Measurements from ENCODE around the gene NRG3.

The NRG3 gene

DNA sequence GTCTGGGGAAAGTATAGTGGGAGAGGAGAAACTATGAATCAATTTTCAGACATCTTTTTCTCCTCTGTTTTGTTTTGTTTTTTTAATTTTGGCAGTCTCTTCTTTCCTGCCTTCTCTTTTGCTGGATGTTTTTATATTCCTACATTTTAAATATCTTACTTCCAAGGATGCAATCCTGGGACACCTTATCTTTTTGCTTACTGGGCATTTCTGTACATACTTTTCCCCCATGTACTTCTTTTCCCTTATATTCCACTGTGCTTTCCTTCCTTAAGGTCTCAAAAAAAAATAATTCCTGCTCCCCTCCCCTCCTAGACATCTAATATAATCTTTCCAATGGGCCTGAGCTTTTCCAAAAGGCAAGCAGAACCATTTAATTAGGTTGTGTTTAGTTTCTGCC is 701.1 kb downstream of the NRG3 start:
- H3K27me3 ChIP-seq (ENCODE audit: control insufficient read depth, insufficient read depth, low read length): no peaks in the 10 kb centered on the region
- H3K9ac ChIP-seq (ENCODE audit: low read length): no peak overlapping the region
- no peaks in the 10 kb centered on the region for H3K36me3 ChIP-seq (ENCODE audit: control insufficient read depth, insufficient read depth, low read length)
- H3K9me3 ChIP-seq (ENCODE audit: control insufficient read depth, low read length): no peaks in the 10 kb centered on the region
- H3K4me1 ChIP-seq (ENCODE audit: control insufficient read depth, insufficient read depth, low read length): no peaks in the 10 kb centered on the region
- no peak overlapping the region for H3K4me3 ChIP-seq (ENCODE audit: low read length)

DNA sequence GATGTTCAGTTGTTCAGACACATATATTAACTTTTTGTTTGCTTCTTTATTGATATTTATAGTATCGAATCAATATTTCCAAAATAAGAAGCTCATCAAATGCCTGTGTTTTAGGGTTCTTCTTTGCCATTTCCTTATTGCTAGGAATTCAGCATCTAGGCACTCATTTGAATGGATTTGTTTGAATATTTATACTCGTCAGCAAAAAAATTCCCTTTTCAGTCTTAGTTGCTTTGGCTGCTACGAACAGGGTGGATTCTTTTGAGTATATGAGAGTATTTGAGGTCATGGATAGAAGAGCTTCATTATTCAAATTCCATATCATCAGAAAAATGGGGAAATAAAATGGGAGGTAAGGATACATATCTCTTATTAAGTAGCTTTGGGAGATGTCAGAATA is 706.9 kb downstream of the NRG3 start:
- Histone ChIP-seq H3K9me3 (ENCODE audit: control insufficient read depth, low read length) (no peaks in the 10 kb centered on the region), H3K27me3 (ENCODE audit: control insufficient read depth, insufficient read depth, low read length) (no peaks in the 10 kb centered on the region), H3K9ac (ENCODE audit: low read length) (no peak overlapping the region), H3K4me1 (ENCODE audit: control insufficient read depth, insufficient read depth, low read length) (no peaks in the 10 kb centered on the region), H3K36me3 (ENCODE audit: control insufficient read depth, insufficient read depth, low read length) (no peaks in the 10 kb centered on the region), H3K4me3 (ENCODE audit: low read length) (no peak overlapping the region)

DNA sequence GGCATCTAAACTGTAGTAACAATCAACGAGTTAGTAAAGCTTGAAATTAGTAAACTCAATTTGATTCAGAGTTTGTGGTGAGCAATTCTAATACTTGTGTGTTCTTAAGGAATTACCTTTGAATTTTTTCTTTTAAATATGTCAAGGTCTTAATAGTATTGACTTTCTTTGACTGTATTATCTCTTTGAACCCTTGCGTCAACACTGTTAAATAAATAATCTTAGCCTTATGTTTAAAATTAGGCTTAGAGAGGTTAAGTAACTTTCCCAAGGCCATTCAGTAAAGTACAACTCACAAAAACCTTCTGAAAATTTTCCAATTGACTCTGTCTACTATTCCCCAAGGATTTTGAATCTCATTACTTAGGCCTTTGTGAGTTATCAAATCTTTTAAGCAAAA is 716.4 kb downstream of the NRG3 start:
- no peak overlapping the region for H3K4me3 ChIP-seq (ENCODE audit: low read length)
- no peaks in the 10 kb centered on the region for H3K4me1 ChIP-seq (ENCODE audit: control insufficient read depth, insufficient read depth, low read length)
- no peaks in the 10 kb centered on the region for H3K9me3 ChIP-seq (ENCODE audit: control insufficient read depth, low read length)
- H3K9ac ChIP-seq (ENCODE audit: low read length): no peak overlapping the region
- no peaks in the 10 kb centered on the region for H3K27me3 ChIP-seq (ENCODE audit: control insufficient read depth, insufficient read depth, low read length)
- no peaks in the 10 kb centered on the region for H3K36me3 ChIP-seq (ENCODE audit: control insufficient read depth, insufficient read depth, low read length)

DNA sequence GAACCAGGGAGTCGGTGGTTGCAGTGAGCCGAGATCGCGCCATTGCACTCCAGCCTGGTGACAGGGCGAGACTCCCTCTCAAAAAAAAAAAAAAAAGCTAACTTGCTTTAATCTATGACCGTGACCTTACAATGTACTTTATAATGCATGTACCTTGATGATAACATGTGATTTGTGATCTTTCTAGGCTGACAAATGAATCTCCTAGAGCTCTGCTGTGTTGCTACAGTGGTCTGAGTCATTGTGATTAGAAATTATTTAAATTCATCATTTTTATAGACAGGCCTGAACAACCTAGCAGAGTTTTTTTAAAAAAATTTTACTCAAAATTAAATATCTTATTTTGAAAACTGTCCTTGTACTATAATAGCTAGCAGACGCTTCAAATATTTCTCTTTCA is 722.8 kb downstream of the NRG3 start:
- Histone ChIP-seq H3K9ac (ENCODE audit: low read length) (no peak overlapping the region), H3K36me3 (ENCODE audit: control insufficient read depth, insufficient read depth, low read length) (no peaks in the 10 kb centered on the region), H3K4me1 (ENCODE audit: control insufficient read depth, insufficient read depth, low read length) (no peaks in the 10 kb centered on the region), H3K27me3 (ENCODE audit: control insufficient read depth, insufficient read depth, low read length) (no peaks in the 10 kb centered on the region), H3K9me3 (ENCODE audit: control insufficient read depth, low read length) (no peaks in the 10 kb centered on the region), H3K4me3 (ENCODE audit: low read length) (no peak overlapping the region)

DNA sequence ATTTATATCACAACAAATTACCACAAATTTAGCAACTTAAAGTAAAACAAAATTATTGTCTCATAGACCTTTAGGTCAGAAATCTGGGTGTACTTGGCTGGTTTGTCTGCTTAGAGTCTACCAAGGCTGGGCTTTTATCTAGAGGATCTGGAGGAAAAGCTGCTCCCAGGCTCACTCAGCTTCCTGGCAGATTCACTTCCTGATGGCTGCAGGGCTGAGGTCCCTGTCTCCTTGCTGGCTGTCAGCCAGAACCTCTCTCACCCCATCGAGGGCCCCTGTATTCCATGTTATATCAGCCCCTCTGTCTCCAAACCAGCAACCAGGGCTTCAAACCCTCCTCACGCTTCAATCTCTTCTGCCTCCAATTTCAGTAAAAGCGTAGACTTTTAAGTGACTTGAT is 734.9 kb downstream of the NRG3 start:
- no peaks in the 10 kb centered on the region for H3K9me3 ChIP-seq (ENCODE audit: control insufficient read depth, low read length)
- H3K27me3 ChIP-seq (ENCODE audit: control insufficient read depth, insufficient read depth, low read length): no peaks in the 10 kb centered on the region
- no peaks in the 10 kb centered on the region for H3K4me1 ChIP-seq (ENCODE audit: control insufficient read depth, insufficient read depth, low read length)
- no peak overlapping the region for H3K9ac ChIP-seq (ENCODE audit: low read length)
- no peak overlapping the region for H3K4me3 ChIP-seq (ENCODE audit: low read length)
- H3K36me3 ChIP-seq (ENCODE audit: control insufficient read depth, insufficient read depth, low read length): no peaks in the 10 kb centered on the region

DNA sequence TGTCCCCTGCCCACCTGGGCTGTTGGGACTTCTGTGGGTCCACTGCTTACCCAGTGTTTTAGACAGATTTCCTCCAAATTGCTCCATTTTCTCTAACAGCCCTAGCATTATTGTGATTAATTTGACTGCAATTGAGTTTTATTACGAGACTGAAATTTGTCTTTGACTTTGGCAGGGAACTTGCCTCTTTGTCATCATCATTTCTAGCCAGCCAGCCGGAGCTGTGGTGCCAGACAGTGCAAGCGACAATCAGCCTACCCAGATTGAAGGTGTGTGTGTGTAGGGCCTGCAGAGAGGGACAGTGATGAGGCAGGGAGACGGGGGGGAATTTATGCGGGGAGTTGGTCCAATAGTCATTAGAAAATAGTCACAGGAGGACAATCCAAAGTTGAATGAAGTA is 743.0 kb downstream of the NRG3 start:
- Histone ChIP-seq H3K9ac (ENCODE audit: low read length) (no peak overlapping the region), H3K9me3 (ENCODE audit: control insufficient read depth, low read length) (no peaks in the 10 kb centered on the region), H3K4me1 (ENCODE audit: control insufficient read depth, insufficient read depth, low read length) (no peaks in the 10 kb centered on the region), H3K4me3 (ENCODE audit: low read length) (no peak overlapping the region), H3K27me3 (ENCODE audit: control insufficient read depth, insufficient read depth, low read length) (no peaks in the 10 kb centered on the region), H3K36me3 (ENCODE audit: control insufficient read depth, insufficient read depth, low read length) (no peaks in the 10 kb centered on the region)

DNA sequence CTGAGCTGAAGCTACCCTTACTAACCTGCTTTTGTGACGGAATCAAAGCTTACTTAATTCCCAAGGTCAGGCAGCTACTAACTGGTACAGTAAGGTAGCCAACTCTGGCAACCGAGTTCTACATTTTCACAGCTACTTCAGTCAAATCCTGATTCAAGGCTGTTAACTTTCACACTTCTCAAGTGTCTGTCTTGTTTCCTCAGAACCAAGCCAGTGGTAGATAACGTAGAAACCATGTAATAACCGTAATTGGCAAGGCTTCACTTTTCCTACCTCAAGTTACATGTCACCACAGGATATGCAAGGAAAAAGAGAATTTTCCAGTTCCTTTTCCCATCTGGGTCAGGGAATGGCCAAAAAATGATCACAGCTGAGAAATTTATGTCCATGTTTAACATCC is 746.7 kb downstream of the NRG3 start:
- no peaks in the 10 kb centered on the region for H3K27me3 ChIP-seq (ENCODE audit: control insufficient read depth, insufficient read depth, low read length)
- no peak overlapping the region for H3K9ac ChIP-seq (ENCODE audit: low read length)
- no peaks in the 10 kb centered on the region for H3K9me3 ChIP-seq (ENCODE audit: control insufficient read depth, low read length)
- H3K4me1 ChIP-seq (ENCODE audit: control insufficient read depth, insufficient read depth, low read length): no peaks in the 10 kb centered on the region
- no peaks in the 10 kb centered on the region for H3K36me3 ChIP-seq (ENCODE audit: control insufficient read depth, insufficient read depth, low read length)
- no peak overlapping the region for H3K4me3 ChIP-seq (ENCODE audit: low read length)

DNA sequence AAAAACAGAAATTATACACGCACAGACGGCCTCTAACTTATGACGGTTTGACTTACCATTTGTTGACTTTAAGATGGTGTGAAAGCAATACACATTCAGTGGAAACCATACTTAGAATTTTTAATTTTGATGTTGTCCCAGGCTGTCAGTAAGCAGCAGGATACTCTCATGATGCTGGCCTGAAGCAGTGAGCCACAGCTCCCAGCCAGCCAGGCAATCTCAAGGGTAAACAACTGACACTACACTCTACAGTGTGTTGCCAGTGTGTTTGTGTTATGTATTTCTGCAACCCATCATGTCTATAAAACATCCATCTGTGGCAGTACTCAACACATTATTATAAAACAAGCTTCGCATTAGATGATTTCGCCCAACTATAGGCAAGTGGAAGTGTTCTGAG is 747.5 kb downstream of the NRG3 start:
- Histone ChIP-seq H3K4me1 (ENCODE audit: control insufficient read depth, insufficient read depth, low read length) (no peaks in the 10 kb centered on the region), H3K9ac (ENCODE audit: low read length) (no peak overlapping the region), H3K27me3 (ENCODE audit: control insufficient read depth, insufficient read depth, low read length) (no peaks in the 10 kb centered on the region), H3K4me3 (ENCODE audit: low read length) (no peak overlapping the region), H3K9me3 (ENCODE audit: control insufficient read depth, low read length) (no peaks in the 10 kb centered on the region), H3K36me3 (ENCODE audit: control insufficient read depth, insufficient read depth, low read length) (no peaks in the 10 kb centered on the region)

DNA sequence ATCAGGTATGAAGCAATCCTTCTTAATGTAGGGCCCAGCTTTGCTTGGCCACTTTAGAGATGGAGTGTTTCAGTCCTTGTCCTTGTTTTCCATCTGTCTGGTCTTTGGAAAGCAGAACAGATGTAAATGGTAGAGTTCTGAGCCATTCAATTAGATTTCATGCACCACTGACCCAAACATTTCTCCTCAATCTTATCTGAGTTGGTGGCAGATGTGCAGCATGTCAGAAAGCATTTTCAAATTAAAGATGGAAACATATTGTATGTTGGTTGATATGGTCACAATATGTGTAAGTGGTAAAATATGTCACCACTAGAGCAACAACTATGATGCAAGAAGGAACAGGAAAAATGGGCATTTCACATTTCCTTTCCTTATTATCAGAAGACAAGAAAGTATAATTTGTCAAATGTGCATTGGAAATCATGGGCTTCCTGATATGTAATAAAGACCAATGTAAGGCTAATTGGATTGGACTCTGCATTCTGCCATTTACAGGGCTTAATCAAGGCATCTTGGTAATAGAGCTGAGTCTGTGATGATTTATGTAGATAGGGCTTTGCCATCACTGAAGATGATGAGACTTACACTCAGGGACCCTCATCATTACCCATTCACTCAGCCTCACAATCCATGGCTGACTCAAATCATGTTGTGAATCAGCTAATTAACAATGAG is 750.7 kb downstream of the NRG3 start:
- no peaks in the 10 kb centered on the region for H3K27me3 ChIP-seq (ENCODE audit: control insufficient read depth, insufficient read depth, low read length)
- no peaks in the 10 kb centered on the region for H3K4me1 ChIP-seq (ENCODE audit: control insufficient read depth, insufficient read depth, low read length)
- no peaks in the 10 kb centered on the region for H3K36me3 ChIP-seq (ENCODE audit: control insufficient read depth, insufficient read depth, low read length)
- H3K4me3 ChIP-seq (ENCODE audit: low read length): no peak overlapping the region
- H3K9me3 ChIP-seq (ENCODE audit: control insufficient read depth, low read length): no peaks in the 10 kb centered on the region
- H3K9ac ChIP-seq (ENCODE audit: low read length): no peak overlapping the region

DNA sequence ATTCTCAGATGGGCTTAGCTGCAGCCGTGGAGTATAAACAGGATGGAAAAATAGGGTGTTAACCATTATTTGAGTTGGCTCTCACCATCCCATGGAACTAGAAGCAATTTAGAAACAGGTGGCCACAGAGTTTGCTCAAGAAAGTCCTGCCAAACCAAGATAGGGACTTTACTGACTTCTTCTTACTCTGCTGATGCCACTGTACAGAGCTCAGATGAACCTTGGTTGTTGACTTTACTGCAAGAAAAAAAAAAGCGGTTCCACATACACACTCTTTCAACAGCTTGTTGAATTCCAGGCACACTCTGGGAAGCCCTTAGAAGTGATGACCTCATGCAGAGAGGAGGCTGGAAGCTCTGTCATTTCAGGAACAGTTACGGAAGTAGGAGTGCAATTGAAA is 753.4 kb downstream of the NRG3 start:
- Histone ChIP-seq H3K9ac (ENCODE audit: low read length) (no peak overlapping the region), H3K36me3 (ENCODE audit: control insufficient read depth, insufficient read depth, low read length) (no peaks in the 10 kb centered on the region), H3K9me3 (ENCODE audit: control insufficient read depth, low read length) (no peaks in the 10 kb centered on the region), H3K4me3 (ENCODE audit: low read length) (no peak overlapping the region), H3K27me3 (ENCODE audit: control insufficient read depth, insufficient read depth, low read length) (no peaks in the 10 kb centered on the region), H3K4me1 (ENCODE audit: control insufficient read depth, insufficient read depth, low read length) (no peaks in the 10 kb centered on the region)

DNA sequence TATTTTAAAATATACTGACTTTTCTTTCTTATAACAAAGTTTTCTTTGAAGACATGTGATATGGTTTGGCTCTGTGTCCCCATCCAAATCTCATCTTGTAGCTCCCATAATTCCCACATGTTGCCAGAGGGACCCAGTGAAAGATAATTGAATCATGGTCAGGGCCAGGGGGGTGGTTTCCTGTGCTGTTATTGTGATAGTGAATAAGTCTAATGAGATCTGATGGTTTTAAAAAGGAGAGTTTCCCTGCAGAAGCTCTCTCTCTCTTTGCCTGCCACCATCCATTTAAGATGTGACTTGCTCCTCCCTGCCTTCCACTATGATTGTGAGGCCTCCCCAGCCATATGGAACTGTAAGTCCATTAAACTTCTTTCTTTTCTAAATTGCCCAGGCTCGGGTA is 768.1 kb downstream of the NRG3 start:
- H3K36me3 ChIP-seq (ENCODE audit: control insufficient read depth, insufficient read depth, low read length): no peaks in the 10 kb centered on the region
- H3K9me3 ChIP-seq (ENCODE audit: control insufficient read depth, low read length): no peaks in the 10 kb centered on the region
- no peak overlapping the region for H3K9ac ChIP-seq (ENCODE audit: low read length)
- H3K27me3 ChIP-seq (ENCODE audit: control insufficient read depth, insufficient read depth, low read length): no peaks in the 10 kb centered on the region
- H3K4me1 ChIP-seq (ENCODE audit: control insufficient read depth, insufficient read depth, low read length): no peaks in the 10 kb centered on the region
- no peak overlapping the region for H3K4me3 ChIP-seq (ENCODE audit: low read length)

DNA sequence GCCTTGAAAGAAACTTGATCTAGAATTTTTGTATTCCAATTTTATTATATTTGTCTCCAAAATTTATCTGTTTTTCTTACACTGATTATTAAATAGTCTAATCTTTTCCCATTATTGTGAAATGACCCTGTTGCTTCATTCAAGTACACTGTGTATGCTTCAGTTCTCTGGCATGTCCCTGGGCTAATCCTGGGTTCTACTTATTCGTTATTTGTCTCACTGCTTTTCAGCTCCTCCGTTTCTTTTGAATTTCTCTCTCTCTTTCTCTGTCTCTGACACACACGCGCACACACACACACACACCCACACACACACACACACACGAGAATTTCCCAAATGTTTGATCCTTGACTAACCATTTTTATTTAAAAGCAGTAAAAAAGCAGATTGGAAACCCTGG is 768.6 kb downstream of the NRG3 start:
- no peak overlapping the region for H3K9ac ChIP-seq (ENCODE audit: low read length)
- no peak overlapping the region for H3K4me3 ChIP-seq (ENCODE audit: low read length)
- no peaks in the 10 kb centered on the region for H3K27me3 ChIP-seq (ENCODE audit: control insufficient read depth, insufficient read depth, low read length)
- H3K4me1 ChIP-seq (ENCODE audit: control insufficient read depth, insufficient read depth, low read length): no peaks in the 10 kb centered on the region
- no peaks in the 10 kb centered on the region for H3K36me3 ChIP-seq (ENCODE audit: control insufficient read depth, insufficient read depth, low read length)
- no peaks in the 10 kb centered on the region for H3K9me3 ChIP-seq (ENCODE audit: control insufficient read depth, low read length)

DNA sequence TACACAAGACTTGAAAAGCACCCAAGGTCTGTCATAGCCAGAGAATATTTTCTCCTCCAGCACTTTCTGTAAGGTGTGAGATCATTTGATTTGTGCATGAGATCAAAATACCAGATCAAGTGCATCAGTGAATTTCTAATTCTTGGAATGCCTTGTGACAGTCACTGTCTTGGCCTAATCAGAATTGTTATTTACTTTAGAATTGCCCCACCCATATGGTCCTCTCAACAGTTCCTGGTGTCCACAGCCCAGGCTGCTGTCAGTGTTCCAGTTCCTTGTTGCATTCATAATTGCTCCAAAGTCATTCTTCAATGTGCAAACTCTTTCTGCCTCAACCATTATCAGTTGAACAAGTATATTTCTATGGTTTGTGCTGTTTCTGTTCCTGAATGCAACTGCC is 770.2 kb downstream of the NRG3 start:
- Histone ChIP-seq H3K9me3 (ENCODE audit: control insufficient read depth, low read length) (no peaks in the 10 kb centered on the region), H3K27me3 (ENCODE audit: control insufficient read depth, insufficient read depth, low read length) (no peaks in the 10 kb centered on the region), H3K36me3 (ENCODE audit: control insufficient read depth, insufficient read depth, low read length) (no peaks in the 10 kb centered on the region), H3K4me1 (ENCODE audit: control insufficient read depth, insufficient read depth, low read length) (no peaks in the 10 kb centered on the region), H3K9ac (ENCODE audit: low read length) (no peak overlapping the region), H3K4me3 (ENCODE audit: low read length) (no peak overlapping the region)
